IPS-18a (cell line): Measurements from ENCODE around the gene KIF3A.

Experiments used
- H3K27ac ChIP-seq: one replicate; pipeline ENCODE4 v1.5.1; 2013; ENCODE audit warnings: low read length
- H3K27me3 ChIP-seq: one replicate; pipeline ENCODE4 v1.6.1; 2013; ENCODE audit warnings: mild to moderate bottlenecking, low read length; ENCODE audit not compliant: control insufficient read depth, insufficient read depth
- H3K36me3 ChIP-seq: one replicate; pipeline ENCODE4 v1.6.1; 2013; ENCODE audit warnings: low read depth, low read length; ENCODE audit not compliant: control insufficient read depth
- H3K4me1 ChIP-seq: one replicate; pipeline ENCODE4 v1.6.1; 2013; ENCODE audit warnings: low read depth, low read length; ENCODE audit not compliant: control insufficient read depth
- H3K4me3 ChIP-seq: one replicate; pipeline ENCODE4 v1.5.1; 2013; ENCODE audit warnings: low read length
- H3K9ac ChIP-seq: one replicate; pipeline ENCODE4 v1.6.1; 2013; ENCODE audit warnings: mild to moderate bottlenecking, low read length, moderate library complexity
- H3K9me3 ChIP-seq: one replicate; pipeline ENCODE4 v1.6.1; 2013; ENCODE audit warnings: low read depth, low read length; ENCODE audit not compliant: control insufficient read depth

The KIF3A gene

GRCh38 chr5:132661231-132662003 lies 75.9 kb downstream of the KIF3A start:
- H3K27ac ChIP-seq, result no peak overlapping the region
- H3K36me3 ChIP-seq, result no peaks in the 10 kb centered on the region
- peaks cover 13% of the 10 kb centered on the region for H3K27me3 ChIP-seq
- no peaks in the 10 kb centered on the region for H3K4me1 ChIP-seq
- H3K9ac ChIP-seq, result no peak overlapping the region
- no peaks in the 10 kb centered on the region for H3K9me3 ChIP-seq
- H3K4me3 ChIP-seq, result no peak overlapping the region

DNA sequence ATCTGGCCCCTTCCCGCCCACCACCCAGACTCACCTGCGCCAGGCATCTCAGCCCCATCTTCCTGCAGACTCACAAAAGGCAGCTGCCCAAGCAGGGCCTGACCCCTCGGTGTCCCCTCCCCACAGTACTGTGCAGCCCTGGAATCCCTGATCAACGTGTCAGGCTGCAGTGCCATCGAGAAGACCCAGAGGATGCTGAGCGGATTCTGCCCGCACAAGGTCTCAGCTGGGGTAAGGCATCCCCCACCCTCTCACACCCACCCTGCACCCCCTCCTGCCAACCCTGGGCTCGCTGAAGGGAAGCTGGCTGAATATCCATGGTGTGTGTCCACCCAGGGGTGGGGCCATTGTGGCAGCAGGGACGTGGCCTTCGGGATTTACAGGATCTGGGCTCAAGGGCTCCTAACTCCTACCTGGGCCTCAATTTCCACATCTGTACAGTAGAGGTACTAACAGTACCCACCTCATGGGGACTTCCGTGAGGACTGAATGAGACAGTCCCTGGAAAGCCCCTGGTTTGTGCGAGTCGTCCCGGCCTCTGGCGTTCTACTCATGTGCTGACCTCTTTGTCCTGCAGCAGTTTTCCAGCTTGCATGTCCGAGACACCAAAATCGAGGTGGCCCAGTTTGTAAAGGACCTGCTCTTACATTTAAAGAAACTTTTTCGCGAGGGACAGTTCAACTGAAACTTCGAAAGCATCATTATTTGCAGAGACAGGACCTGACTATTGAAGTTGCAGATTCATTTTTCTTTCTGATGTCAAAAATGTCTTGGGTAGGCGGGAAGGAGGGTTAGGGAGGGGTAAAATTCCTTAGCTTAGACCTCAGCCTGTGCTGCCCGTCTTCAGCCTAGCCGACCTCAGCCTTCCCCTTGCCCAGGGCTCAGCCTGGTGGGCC lies 77.5 kb downstream of the KIF3A start:
- H3K27me3 ChIP-seq, result peaks cover 29% of the 10 kb centered on the region
- no peaks in the 10 kb centered on the region for H3K36me3 ChIP-seq
- no peaks in the 10 kb centered on the region for H3K4me1 ChIP-seq
- H3K9ac ChIP-seq, result no peak overlapping the region
- H3K9me3 ChIP-seq, result no peaks in the 10 kb centered on the region
- H3K27ac ChIP-seq, result no peak overlapping the region
- no peak overlapping the region for H3K4me3 ChIP-seq

DNA sequence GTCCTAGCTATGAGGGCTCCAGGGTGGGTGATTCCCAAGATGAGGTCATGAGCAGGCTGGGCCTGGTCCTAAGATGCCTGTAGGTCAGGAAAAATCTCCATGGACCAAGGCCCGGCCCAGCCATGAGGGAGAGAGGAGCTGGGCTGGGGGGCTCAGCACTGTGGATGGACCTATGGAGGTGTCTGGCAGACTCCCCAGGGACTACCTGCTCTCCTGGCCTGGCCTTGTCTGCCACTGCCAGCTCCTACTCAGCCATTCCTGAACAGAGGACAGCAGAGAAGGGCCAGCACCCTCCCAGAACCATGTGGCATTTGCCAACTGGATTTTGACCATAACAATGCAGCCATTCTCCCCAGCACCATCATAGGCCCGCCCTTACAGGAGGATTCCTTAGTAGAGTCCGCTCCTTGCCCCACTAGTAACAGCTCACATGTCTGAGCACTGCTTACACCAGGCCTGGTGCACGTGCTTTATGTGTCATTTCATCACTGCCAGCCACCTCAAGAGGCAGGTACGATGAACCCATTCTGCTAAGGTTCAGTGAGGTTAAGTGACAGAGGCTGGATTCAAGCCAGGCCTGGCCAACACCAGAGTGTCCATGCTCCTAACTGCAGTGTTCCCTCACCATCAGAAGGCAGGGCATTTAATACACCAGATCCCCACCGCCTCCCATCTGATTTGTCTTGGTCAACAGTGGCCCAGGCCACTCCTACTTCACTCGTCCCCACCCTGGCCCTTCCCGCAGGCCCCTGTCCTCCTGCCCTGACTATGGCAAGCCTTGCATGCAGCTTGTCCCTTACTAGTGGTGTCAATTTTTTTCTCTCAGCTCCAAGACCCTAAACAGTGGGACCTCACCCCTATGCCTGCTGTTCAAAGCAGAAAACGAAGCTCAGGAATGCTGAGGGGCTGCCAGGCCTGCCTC lies 78.7 kb downstream of the KIF3A start:
- Histone ChIP-seq H3K36me3 (no peaks in the 10 kb centered on the region), H3K4me3 (no peak overlapping the region), H3K27ac (no peak overlapping the region), H3K4me1 (no peaks in the 10 kb centered on the region), H3K9ac (no peak overlapping the region), H3K27me3 (peaks cover 41% of the 10 kb centered on the region), H3K9me3 (no peaks in the 10 kb centered on the region)

- H3K36me3 ChIP-seq, result no peaks in the 10 kb centered on the region
- H3K27ac ChIP-seq, result no peak within 1 kb of the TSS
- peaks cover 42% of the 10 kb centered on the region for H3K27me3 ChIP-seq
- no peaks in the 10 kb centered on the region for H3K9me3 ChIP-seq
- H3K9ac ChIP-seq, result no peak within 1 kb of the TSS
- H3K4me3 ChIP-seq, result no peak within 1 kb of the TSS
- no peaks in the 10 kb centered on the region for H3K4me1 ChIP-seq
These were observed 79.5 kb downstream of the KIF3A start, which contains the start of gene IL13 for GRCh38 chr5:132657676-132658380. Gene IL13, plus strand, starts transcription at chr5:132658173. Its CDS starts 14 bp downstream, at chr5:132658187.

DNA sequence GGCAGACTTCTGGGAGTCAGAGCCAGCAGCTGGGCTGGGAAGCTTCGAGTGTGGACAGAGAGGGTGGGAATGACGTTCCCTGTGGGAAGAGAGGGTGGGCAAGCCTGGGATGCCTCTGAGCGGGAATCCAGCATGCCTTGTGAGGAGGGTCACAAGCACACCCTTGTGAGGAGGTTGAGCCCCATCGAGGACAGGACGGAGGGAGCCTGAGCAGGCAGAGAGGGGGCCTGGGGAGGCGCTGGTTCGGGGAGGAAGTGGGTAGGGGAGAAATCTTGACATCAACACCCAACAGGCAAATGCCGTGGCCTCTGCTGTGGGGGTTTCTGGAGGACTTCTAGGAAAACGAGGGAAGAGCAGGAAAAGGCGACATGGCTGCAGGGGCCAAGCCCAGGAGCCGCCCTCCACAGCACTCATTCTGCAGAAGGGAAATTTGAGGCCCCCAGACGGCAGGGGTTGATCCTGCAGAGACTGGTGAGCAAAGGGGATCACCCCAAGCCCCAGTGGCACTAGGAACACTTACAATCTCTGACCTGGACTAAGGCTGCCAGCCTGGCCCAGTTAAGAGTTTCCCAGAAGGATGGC lies 80.5 kb downstream of the KIF3A start:
- Histone ChIP-seq H3K9me3 (no peaks in the 10 kb centered on the region), H3K36me3 (no peaks in the 10 kb centered on the region)

GRCh38 chr5:132655821-132656773 lies 81.2 kb downstream of the KIF3A start:
- H3K27me3 ChIP-seq, result peaks cover 42% of the 10 kb centered on the region
- H3K4me1 ChIP-seq, result no peaks in the 10 kb centered on the region
- H3K9ac ChIP-seq, result no peak overlapping the region
- H3K4me3 ChIP-seq, result peak overlapping the region; percentile 44
- H3K36me3 ChIP-seq, result no peaks in the 10 kb centered on the region
- no peak overlapping the region for H3K27ac ChIP-seq
- H3K9me3 ChIP-seq, result no peaks in the 10 kb centered on the region

More for the DNA sequence above, 80.5 kb downstream of the KIF3A start:
- Histone ChIP-seq H3K27ac (no peak overlapping the region), H3K4me3 (no peak overlapping the region), H3K4me1 (no peaks in the 10 kb centered on the region), H3K27me3 (peaks cover 42% of the 10 kb centered on the region), H3K9ac (no peak overlapping the region)

- no peaks in the 10 kb centered on the region for H3K36me3 ChIP-seq
- H3K4me1 ChIP-seq, result no peaks in the 10 kb centered on the region
- peaks cover 42% of the 10 kb centered on the region for H3K27me3 ChIP-seq
- no peak overlapping the region for H3K27ac ChIP-seq
- no peak overlapping the region for H3K9ac ChIP-seq
- no peak overlapping the region for H3K4me3 ChIP-seq
- H3K9me3 ChIP-seq, result no peaks in the 10 kb centered on the region
These were observed 83.6 kb downstream of the KIF3A start for GRCh38 chr5:132653716-132654115.

- no peak overlapping the region for H3K27ac ChIP-seq
- H3K4me3 ChIP-seq, result no peak overlapping the region
- no peaks in the 10 kb centered on the region for H3K4me1 ChIP-seq
- H3K9ac ChIP-seq, result no peak overlapping the region
- H3K27me3 ChIP-seq, result peaks cover 34% of the 10 kb centered on the region
- no peaks in the 10 kb centered on the region for H3K9me3 ChIP-seq
- H3K36me3 ChIP-seq, result no peaks in the 10 kb centered on the region
These were observed 85.4 kb downstream of the KIF3A start for GRCh38 chr5:132651838-132652469.

- Histone ChIP-seq H3K4me3 (no peak overlapping the region), H3K36me3 (no peaks in the 10 kb centered on the region), H3K4me1 (peaks cover 9% of the 10 kb centered on the region), H3K9ac (no peak overlapping the region), H3K27ac (no peak overlapping the region), H3K27me3 (no peaks in the 10 kb centered on the region), H3K9me3 (no peaks in the 10 kb centered on the region)
These were observed 89.0 kb downstream of the KIF3A start for GRCh38 chr5:132648355-132648754.
